HG02840 (cell line): Measurements from ENCODE around the gene DKK3.

Experiments
- ATAC-seq: cut with Tn5 transposase; IDR thresholded peaks from one replicate; pipeline ENCODE4 v1.9.1; 2021; ENCODE audit warnings: mild to moderate bottlenecking, moderate library complexity, moderate number of reproducible peaks; ENCODE audit not compliant: unreplicated experiment, low FRiP score

DKK3 gene

GRCh38 chr11:12006552-12007229, 1.7 kb downstream of the DKK3 start:
- ATAC-seq: no peak

- ATAC-seq: no peak
These were observed 3.0 kb downstream of the DKK3 start for GRCh38 chr11:12005476-12005875.

DNA sequence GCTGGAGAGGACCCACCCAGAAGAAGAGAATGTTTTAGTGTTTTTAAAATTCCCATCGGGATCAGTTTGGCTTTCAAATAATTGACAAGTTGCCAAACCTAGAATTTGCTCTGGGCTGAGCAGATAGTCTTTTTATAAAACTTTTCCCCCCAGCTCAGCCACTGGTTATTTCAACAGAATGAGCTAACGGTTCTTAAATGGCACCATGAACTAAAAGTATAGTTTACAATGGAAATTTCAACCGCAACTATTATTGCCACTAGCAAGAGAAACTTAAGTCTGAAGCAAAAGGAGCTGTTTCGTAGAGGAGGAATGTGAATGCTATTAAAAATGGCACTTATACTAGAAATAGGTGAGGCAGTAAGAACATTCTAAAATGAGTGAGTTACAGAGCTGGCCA, 3.4 kb downstream of the DKK3 start:
- no peak for ATAC-seq

DNA sequence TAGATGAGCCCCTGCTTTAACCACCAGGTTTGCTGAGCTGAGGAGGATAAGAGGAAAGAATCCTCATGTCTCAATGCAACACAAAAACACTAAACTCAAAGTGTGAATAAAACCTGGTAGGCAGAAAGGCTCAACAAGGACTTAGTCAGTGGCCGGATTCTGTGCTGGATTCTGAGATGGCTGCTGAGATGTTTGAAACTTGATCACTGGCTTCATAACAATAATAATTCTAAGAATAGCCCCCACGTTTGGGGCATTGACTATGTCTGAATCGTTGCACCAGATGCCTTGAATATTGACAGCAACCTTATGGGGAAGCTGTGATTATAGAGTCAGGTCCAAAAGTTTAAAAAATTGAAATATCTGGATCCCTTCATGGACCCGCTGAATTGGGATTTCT, 4.6 kb downstream of the DKK3 start:
- no peak for ATAC-seq

- ATAC-seq: no peak
These were observed 5.1 kb downstream of the DKK3 start for GRCh38 chr11:12003336-12003735.

- ATAC-seq: no peak
These were observed 7.2 kb downstream of the DKK3 start for GRCh38 chr11:12001186-12001585.

- ATAC-seq: no peak
These were observed 10.2 kb downstream of the DKK3 start for GRCh38 chr11:11998091-11998781.

DNA sequence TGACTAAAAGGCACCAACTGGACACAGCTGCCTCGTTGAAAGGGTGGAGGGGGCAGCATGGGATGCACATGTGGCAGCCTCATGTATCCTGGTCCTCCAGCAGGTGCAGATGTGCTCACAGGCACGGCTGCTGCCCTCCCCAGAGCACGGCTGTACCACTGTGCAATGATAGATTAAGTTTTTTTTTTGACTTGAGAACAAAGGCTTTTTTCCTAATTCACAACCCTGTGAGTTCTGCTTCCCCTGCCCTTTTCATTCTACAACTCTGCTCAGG, 11.4 kb downstream of the DKK3 start:
- ATAC-seq: no peak

DNA sequence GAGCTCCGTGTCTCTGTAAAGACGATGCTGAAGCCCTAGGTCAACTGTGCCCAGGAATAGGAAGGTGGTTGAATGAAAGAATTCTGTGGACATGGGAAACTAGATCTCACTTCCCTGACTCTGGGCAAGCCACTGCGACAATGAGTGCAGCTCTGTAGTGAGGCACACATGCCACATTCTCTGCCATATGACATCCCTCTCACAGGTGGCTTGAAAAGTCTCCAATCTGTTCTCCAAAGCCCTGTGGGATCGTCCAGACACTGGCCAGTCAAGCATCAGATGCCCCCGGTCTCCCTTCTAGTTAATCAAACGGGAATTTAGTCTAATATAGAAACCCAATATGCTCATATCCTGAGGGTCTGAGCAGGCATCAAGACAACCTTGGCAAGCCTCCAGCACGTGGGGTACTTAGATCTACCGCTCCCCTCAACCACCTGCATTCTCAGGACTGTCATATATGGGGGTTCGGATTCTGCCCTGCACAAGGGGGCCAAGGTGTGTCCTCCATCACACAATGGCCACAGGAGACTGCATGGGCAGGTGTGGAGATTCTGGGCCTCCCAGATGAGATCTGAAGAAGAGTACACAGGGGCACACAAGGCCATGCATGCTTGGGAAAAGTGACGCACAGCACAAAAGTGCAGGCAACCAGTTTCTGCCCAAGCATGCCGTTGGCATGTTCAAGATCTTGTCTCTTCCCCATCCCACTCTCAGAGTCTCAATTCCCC, 11.9 kb downstream of the DKK3 start:
- no peak for ATAC-seq

GRCh38 chr11:11995601-11996000, 12.8 kb downstream of the DKK3 start:
- no peak for ATAC-seq

DNA sequence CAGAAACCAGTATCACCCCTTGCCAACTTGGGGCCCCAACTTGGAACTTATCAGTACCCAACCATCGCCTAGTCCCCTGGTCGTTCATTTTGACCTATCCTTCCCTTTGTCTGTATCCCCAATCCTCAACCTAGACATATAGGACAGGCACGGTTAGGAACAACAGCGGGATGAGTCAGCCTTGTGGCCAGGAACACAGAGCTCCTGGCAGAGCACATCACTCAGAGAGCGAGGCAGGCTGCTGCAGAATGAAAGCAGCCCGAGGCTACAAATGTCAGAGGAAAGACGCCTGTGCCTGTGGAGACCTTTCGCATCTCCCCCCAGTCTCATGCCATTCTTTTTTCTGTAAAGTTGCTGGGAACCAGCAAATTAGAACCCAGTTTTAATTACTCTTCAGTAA, 14.6 kb downstream of the DKK3 start:
- ATAC-seq: no peak

DNA sequence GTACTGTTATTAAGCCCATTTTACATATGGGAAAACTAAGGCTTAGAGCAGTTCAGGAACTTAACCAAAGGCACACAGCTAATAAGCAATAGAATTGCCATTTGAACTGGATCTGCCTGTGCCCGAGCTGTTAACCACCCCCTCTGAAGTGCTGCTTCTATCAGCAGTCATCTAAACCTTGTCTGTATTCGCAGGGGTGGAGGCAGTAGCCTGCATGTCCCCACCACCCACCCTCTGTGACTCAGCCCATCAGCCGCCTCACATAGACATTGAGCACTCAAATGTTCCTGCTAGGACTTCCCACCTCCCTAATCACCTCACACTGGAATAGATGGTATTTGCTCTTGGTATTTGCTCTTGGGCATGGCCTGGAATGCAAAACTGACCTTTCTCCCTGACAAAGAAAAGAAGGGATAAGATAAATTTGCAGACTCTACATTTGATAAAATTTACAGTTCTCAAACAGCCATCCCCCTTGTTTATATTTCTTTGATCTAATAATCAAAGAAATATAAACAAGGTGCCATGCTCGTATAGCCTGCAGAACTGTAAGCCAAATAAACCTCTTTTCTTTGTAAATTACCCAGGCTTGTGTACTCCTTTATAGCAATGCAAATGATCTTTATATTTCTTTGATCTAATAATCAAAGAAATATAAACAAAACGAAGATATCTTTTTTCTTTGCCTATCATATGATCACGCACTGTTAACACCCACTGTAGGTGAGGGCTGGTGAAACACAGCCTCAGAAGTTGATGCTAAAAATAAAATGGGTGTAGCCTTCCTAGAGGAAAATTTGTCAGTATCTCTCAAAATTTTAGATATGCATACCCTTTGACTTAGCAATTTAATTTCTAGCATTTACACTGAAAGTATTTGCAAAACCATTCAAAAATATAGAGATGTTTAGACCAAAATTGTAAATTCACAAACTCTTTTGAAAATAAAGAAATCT, 15.9 kb downstream of the DKK3 start:
- no peak for ATAC-seq

DNA sequence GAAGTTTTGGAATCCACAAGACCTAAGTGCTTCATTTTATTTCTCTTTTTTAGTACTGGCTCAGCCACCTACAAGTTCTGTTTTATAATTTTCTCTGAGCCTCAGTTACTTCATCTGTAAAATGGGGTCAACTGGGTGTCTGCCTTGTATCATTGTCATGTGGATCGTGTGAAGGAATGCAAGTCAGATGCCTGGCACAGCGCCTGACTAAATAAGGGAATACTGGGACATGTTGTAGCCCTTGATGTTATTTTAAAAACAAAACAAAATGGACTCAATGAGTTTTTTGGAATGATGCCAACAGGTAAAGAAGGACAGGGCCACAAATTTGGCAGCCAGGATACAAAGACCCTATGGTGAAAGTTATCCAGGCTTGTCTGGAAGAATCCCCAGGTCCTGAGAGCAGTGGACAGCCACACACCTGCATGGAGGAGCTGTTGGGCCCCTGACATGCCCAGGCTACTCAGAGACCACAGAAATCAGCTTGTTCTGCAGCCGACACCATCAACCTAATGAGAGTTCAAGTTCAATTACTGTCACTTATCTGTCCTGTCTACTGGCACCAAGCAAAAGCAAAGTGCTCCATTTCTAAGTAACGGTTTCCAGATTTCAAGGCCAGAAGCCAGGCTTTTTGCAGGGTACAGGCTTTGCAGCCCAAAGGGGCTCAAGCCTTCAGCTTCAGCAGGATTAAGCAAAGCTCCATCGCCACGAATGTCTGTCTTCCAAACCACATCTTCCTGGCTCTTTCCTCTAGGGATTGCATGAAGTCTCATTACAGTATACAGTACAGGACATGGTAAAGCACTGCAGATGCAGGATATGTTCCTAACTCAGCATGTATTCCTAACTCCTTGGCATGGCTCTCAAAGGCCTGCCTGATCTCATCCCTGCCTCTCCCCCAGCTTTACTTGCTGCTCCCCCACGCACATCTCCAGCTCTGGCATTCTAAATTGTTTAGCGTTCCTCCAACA, 18.4 kb downstream of the DKK3 start:
- ATAC-seq: no peak

- ATAC-seq: no peak
These were observed 19.7 kb downstream of the DKK3 start for GRCh38 chr11:11988681-11989261.

GRCh38 chr11:11988099-11988651, 20.3 kb downstream of the DKK3 start:
- no peak for ATAC-seq

- ATAC-seq: no peak
These were observed 20.9 kb downstream of the DKK3 start for GRCh38 chr11:11987503-11988022.

- ATAC-seq: no peak
These were observed 22.2 kb downstream of the DKK3 start for GRCh38 chr11:11985954-11986949.
